ENCODE results near the gene CDH6. TPM values are rescaled to one million over a fixed set of nuclear protein-coding genes. Genes with fewer than 3 reads are reported as not detected.
A peak's percentile ranks its signal among the peaks of the same experiment; 100 is the strongest.

CDH6 gene
- total RNA-seq, 1 donor = 4.3 TPM

DNA sequence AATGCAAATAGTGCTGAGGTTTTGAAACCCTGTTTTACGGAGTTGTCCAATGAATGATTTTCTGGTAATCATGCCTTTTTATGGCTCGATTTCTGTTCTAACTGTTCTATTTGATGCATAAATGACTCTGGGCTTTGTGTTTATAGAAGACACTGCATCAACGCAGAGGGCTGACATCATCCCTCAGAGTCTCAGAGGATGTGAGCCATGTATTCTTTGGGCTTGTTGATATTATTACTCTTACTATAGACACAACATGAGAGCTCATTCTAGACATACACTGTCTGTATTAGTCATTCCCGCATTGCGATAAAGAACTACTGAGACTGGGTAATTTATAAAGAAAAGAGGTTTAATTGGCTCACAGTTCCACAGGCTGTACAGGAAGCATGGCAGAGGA lies 31.6 kb downstream of the CDH6 start:
- H3K4me3 ChIP-seq (ENCODE audit: low read depth, low read length) = no peak overlapping the region
- TF ChIP-seq, protein P1, sequence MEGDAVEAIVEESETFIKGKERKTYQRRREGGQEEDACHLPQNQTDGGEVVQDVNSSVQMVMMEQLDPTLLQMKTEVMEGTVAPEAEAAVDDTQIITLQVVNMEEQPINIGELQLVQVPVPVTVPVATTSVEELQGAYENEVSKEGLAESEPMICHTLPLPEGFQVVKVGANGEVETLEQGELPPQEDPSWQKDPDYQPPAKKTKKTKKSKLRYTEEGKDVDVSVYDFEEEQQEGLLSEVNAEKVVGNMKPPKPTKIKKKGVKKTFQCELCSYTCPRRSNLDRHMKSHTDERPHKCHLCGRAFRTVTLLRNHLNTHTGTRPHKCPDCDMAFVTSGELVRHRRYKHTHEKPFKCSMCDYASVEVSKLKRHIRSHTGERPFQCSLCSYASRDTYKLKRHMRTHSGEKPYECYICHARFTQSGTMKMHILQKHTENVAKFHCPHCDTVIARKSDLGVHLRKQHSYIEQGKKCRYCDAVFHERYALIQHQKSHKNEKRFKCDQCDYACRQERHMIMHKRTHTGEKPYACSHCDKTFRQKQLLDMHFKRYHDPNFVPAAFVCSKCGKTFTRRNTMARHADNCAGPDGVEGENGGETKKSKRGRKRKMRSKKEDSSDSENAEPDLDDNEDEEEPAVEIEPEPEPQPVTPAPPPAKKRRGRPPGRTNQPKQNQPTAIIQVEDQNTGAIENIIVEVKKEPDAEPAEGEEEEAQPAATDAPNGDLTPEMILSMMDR (IDR thresholded peaks at IDR 0.05; ENCODE audit: insufficient read depth, low read depth, low read length) = no peak

DNA sequence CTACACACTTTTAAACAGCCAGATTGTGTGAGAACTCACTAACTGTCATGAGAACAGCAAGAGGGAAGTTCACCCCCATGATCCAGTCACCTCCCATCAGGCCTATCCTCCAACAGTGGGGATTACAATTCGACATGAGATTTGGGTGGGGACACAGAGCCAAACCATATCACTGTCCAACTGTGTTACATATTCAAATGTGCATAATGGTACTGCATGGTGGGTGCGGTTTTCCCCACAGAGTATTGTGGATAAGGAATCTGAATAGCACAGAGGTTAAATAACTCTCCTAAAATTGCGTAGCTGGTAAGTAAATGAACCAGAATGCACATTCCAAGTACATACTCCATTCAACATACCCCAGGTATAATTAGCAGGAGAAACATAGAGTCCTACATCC lies 32.1 kb downstream of the CDH6 start:
- no peak for DNase-seq (ENCODE audit: low read depth)
- H3K4me3 ChIP-seq (ENCODE audit: low read depth, low read length) = no peak overlapping the region
- TF ChIP-seq, protein P1 (IDR thresholded peaks at IDR 0.05; ENCODE audit: insufficient read depth, low read depth, low read length) = no peak

More for the DNA sequence above, 31.6 kb downstream of the CDH6 start:
- no peak for DNase-seq (ENCODE audit: low read depth)

DNA sequence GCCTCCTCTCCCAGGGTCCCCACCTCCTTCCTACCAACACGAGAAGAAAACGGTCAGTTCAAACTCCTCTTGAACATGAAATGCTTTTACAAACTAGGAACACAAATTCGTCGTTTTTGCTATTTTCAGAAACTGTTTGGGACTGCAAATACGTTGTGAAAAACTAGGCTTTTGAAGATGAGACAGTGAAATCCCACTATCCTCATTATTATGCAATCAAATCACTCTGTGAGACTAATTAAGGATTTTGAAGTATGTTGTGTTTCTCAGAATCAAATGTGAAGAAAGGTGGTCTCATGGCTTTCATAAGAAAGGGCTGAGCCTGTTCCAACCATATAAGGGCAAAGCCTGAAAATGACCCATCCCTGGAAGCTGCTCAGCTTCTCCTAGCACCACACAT lies 33.2 kb downstream of the CDH6 start:
- TF ChIP-seq, protein P1 (IDR thresholded peaks at IDR 0.05; ENCODE audit: insufficient read depth, low read depth, low read length) = no peak
- no peak overlapping the region for H3K4me3 ChIP-seq (ENCODE audit: low read depth, low read length)
- DNase-seq (ENCODE audit: low read depth) = no peak

DNA sequence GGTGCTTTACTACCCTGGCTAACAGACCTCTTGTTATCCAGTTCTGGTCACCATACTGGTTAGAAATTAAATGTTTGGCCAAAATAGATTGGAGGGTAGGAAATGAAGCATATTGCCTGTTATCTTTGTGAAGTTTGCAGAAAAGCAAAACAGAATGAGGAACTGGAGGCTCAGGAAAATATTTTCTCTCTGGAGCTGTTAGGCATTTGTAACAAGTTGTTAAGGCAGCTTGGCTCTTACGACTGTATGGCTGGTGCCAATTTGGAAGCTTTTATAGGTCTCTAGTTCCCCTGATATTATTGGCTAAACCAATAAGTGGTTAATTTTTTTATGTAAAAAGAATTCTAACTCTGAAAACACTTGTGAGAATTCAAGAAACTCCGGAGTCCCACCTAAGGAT lies 35.8 kb downstream of the CDH6 start:
- TF ChIP-seq, protein P1 (IDR thresholded peaks at IDR 0.05; ENCODE audit: insufficient read depth, low read depth, low read length) = no peak
- no peak for DNase-seq (ENCODE audit: low read depth)

DNA sequence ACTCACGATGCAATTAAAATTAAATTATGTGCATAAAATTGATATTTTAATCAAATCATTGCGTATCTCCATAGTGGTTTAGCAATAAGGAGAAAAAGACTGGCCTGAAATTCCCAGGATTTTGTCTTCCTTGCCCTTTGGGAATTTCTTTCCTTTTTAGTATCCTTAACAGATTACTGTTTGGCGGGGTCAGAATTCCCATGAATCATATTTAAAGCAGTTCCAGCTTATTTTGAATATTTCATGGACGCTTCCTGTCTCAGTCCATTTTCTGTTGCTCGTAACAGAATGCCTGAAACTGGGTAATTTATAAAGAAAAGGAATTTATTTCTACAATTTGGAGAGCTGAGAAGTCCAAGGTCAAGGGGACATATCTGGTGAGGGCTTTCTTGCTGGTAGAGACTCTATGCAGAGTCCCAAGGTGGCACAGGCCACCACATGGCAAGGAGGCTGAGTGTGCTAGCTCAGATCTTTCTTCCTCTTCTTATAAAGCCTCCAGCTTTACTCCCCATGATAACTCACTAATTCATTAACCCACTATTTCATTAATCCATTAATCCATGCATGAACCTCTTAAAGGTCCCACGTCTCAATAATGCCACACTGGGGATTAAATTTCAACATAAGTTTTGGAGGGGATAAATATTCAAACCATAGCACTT lies 37.8 kb downstream of the CDH6 start:
- DNase-seq (ENCODE audit: low read depth) = peak; percentile 1
- H3K4me3 ChIP-seq (ENCODE audit: low read depth, low read length) = no peak overlapping the region
- TF ChIP-seq, protein P1 (IDR thresholded peaks at IDR 0.05; ENCODE audit: insufficient read depth, low read depth, low read length) = no peak

More for the DNA sequence above, 35.8 kb downstream of the CDH6 start:
- no peak overlapping the region for H3K4me3 ChIP-seq (ENCODE audit: low read depth, low read length)

DNA sequence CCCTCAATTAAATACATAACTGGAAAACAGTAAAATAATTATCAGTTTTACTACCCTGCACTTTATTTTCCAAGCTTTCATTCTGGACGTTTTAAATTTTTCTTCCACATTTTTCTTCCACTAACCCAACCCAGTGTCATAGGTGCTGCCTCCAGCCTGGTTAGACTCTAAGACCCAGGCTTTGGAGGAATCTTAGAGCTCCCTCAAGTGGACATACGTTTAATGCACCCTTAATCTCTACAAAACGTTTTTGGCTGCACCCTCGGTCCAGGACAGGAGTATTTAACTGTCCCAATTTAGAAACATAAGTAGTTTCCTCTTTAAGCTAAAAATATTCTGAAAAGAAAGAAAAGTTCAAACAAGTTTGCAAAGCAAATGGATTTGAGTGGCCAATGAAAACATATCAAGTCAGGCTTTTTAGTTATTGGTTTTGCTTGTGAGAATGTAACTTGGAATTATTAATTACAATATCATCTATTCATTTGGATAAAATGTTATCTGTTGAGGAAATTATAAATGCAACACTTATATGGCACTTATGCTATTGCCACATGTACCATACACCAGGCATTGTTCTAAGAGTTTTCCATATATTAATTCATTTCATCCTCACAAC lies 38.9 kb downstream of the CDH6 start:
- TF ChIP-seq, protein P1 (IDR thresholded peaks at IDR 0.05; ENCODE audit: insufficient read depth, low read depth, low read length) = peak; percentile 67
- DNase-seq (ENCODE audit: low read depth) = peak; percentile 36
- no peak overlapping the region for H3K4me3 ChIP-seq (ENCODE audit: low read depth, low read length)
